GM12801 (cell line): ENCODE measurements around the gene ZFYVE19.

Experiments
- CTCF ChIP-seq: IDR thresholded peaks from one replicate; pipeline ENCODE4 v1.5.1; 2011; ENCODE audit warnings: control low read depth; ENCODE audit not compliant: insufficient read length; ENCODE audit errors: extremely low read depth

The ZFYVE19 gene

GRCh38 chr15:40845511-40846284, 38.8 kb downstream of the ZFYVE19 start:
- TF ChIP-seq CTCF = no peak

- no peak for TF ChIP-seq CTCF
These were observed 39.9 kb downstream of the ZFYVE19 start for GRCh38 chr15:40846841-40847222.

GRCh38 chr15:40847223-40847961, 40.5 kb downstream of the ZFYVE19 start:
- no peak for TF ChIP-seq CTCF

GRCh38 chr15:40850576-40851112, 43.8 kb downstream of the ZFYVE19 start:
- no peak for TF ChIP-seq CTCF

GRCh38 chr15:40852529-40852928, 45.6 kb downstream of the ZFYVE19 start:
- no peak for TF ChIP-seq CTCF

GRCh38 chr15:40853241-40853890, 46.5 kb downstream of the ZFYVE19 start:
- TF ChIP-seq CTCF = no peak

- TF ChIP-seq CTCF = no peak
These were observed 47.3 kb downstream of the ZFYVE19 start for GRCh38 chr15:40854161-40854560.
